Measurements from ENCODE around the gene RAB28. TPM values are rescaled to one million over a fixed set of nuclear protein-coding genes. Genes with fewer than 3 reads are reported as not detected.

Gene RAB28
- total RNA-seq, 4 donors from 2014 or later: 15.9 to 22.8 (median 18.3) TPM

- no peaks in the 10 kb centered on the region for H3K27me3 ChIP-seq
- no peak overlapping the region for H3K4me3 ChIP-seq
- no peak for DNase-seq (ENCODE audit: extremely low spot score)
- H3K27ac ChIP-seq (replicated peaks in 1 of 4): no peak overlapping the region
- intact Hi-C loops (cut with DNase I): no loop called here
- peaks cover 0 to 5% (median 2%) of the 10 kb centered on the region in 4 donors for H3K36me3 ChIP-seq
- TF ChIP-seq POLR2AphosphoS5 (IDR thresholded peaks at IDR 0.05) (no peak), POLR2A (IDR thresholded peaks at IDR 0.05; ENCODE audit: low read depth) (no peak), EP300 (IDR thresholded peaks at IDR 0.05) (no peak)
- TF ChIP-seq, protein P1, sequence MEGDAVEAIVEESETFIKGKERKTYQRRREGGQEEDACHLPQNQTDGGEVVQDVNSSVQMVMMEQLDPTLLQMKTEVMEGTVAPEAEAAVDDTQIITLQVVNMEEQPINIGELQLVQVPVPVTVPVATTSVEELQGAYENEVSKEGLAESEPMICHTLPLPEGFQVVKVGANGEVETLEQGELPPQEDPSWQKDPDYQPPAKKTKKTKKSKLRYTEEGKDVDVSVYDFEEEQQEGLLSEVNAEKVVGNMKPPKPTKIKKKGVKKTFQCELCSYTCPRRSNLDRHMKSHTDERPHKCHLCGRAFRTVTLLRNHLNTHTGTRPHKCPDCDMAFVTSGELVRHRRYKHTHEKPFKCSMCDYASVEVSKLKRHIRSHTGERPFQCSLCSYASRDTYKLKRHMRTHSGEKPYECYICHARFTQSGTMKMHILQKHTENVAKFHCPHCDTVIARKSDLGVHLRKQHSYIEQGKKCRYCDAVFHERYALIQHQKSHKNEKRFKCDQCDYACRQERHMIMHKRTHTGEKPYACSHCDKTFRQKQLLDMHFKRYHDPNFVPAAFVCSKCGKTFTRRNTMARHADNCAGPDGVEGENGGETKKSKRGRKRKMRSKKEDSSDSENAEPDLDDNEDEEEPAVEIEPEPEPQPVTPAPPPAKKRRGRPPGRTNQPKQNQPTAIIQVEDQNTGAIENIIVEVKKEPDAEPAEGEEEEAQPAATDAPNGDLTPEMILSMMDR (IDR thresholded peaks at IDR 0.05): no peak
- no peaks in the 10 kb centered on the region for H3K9me3 ChIP-seq
- H3K4me1 ChIP-seq: peaks cover 0 to 12% (median 2%) of the 10 kb centered on the region in 4 donors
These were observed 8.0 kb downstream of the RAB28 start for GRCh38 chr4:13476152-13476551.

DNA sequence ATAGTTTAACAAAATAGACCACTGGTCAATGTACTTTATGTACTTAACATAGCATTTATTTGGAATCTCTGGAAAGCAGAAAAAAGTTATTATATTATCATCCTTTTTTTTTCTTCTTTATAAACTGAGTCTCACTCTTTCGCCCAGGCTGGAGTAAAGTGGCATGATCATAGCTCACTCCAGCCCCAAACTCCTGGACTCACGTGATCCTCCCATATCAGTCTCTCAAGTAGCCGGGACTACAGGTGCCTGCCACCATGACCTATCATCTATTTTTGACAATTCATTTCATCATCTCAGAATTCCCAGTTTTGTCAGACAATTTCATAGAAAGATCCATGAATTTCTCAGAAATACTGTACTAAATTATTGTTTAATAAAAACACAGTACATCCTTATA, 12.7 kb downstream of the RAB28 start:
- Histone ChIP-seq H3K27me3 (no peaks in the 10 kb centered on the region), H3K4me3 (no peak overlapping the region), H3K4me1 (no peaks in the 10 kb centered on the region), H3K9me3 (no peaks in the 10 kb centered on the region), H3K27ac (replicated peaks in 1 of 4) (no peak overlapping the region), H3K36me3 (peaks cover 0 to 5% (median 0%) of the 10 kb centered on the region in 4 donors)
- TF ChIP-seq POLR2A (IDR thresholded peaks at IDR 0.05; ENCODE audit: low read depth): no peak
- TF ChIP-seq POLR2AphosphoS5 (IDR thresholded peaks at IDR 0.05): no peak
- TF ChIP-seq, protein P1 (IDR thresholded peaks at IDR 0.05): no peak
- no peak for TF ChIP-seq EP300 (IDR thresholded peaks at IDR 0.05)
- no peak for DNase-seq (ENCODE audit: extremely low spot score)
- intact Hi-C loops (cut with DNase I): no loop called here
- WGBS: 98% methylated on average over 3 of the region's 3 CpGs

- Histone ChIP-seq H3K4me1 (no peaks in the 10 kb centered on the region), H3K27me3 (no peaks in the 10 kb centered on the region), H3K36me3 (peaks cover 0 to 5% (median 0%) of the 10 kb centered on the region in 4 donors), H3K27ac (replicated peaks in 1 of 4) (no peak overlapping the region), H3K9me3 (no peaks in the 10 kb centered on the region), H3K4me3 (no peak overlapping the region)
- intact Hi-C loops (cut with DNase I): no loop called here
- TF ChIP-seq, protein P1 (IDR thresholded peaks at IDR 0.05): no peak
- no peak for TF ChIP-seq EP300 (IDR thresholded peaks at IDR 0.05)
- no peak for TF ChIP-seq POLR2AphosphoS5 (IDR thresholded peaks at IDR 0.05)
- TF ChIP-seq POLR2A (IDR thresholded peaks at IDR 0.05; ENCODE audit: low read depth): no peak
- no peak for DNase-seq (ENCODE audit: extremely low spot score)
These were observed 13.8 kb downstream of the RAB28 start for GRCh38 chr4:13470379-13470778.

- WGBS: 97% methylated on average over 3 of the region's 3 CpGs
- intact Hi-C loops (cut with DNase I): no loop called here
- no peaks in the 10 kb centered on the region for H3K27me3 ChIP-seq
- H3K4me3 ChIP-seq: no peak overlapping the region
- peaks cover 0 to 7% (median 0%) of the 10 kb centered on the region in 4 donors for H3K4me1 ChIP-seq
- no peak for DNase-seq (ENCODE audit: extremely low spot score)
- H3K27ac ChIP-seq (replicated peaks in 1 of 4): no peak overlapping the region
- TF ChIP-seq POLR2AphosphoS5 (IDR thresholded peaks at IDR 0.05) (no peak), POLR2A (IDR thresholded peaks at IDR 0.05; ENCODE audit: low read depth) (no peak), EP300 (IDR thresholded peaks at IDR 0.05) (no peak)
- TF ChIP-seq, protein P1 (IDR thresholded peaks at IDR 0.05): no peak
- H3K36me3 ChIP-seq: peaks cover 0 to 4% (median 1%) of the 10 kb centered on the region in 4 donors
- H3K9me3 ChIP-seq: no peaks in the 10 kb centered on the region
These were observed 19.2 kb downstream of the RAB28 start for GRCh38 chr4:13464973-13465372.

DNA sequence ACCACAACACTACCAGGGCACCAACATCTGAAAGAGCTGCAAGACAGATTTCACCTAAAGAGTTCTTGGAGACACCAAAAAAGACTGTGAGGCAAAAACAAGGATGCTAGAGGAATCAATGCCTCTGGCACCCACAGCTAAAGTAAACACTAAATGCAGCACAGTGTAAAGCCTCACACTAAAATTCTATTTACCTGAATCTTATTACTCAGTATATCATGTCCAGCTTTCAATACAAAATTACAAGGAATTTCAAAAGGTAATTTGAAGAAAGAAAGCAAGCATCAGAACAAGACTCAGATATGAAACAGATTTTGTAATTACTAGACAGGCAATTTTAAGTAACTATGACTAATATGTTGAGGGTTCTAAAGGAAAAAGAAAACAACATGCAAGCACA, 19.6 kb downstream of the RAB28 start:
- DNase-seq (ENCODE audit: extremely low spot score): no peak
- H3K27me3 ChIP-seq: no peaks in the 10 kb centered on the region
- H3K9me3 ChIP-seq: no peaks in the 10 kb centered on the region
- H3K4me3 ChIP-seq: no peak overlapping the region
- no peak for TF ChIP-seq POLR2AphosphoS5 (IDR thresholded peaks at IDR 0.05)
- no peak for TF ChIP-seq POLR2A (IDR thresholded peaks at IDR 0.05; ENCODE audit: low read depth)
- TF ChIP-seq, protein P1 (IDR thresholded peaks at IDR 0.05): no peak
- TF ChIP-seq EP300 (IDR thresholded peaks at IDR 0.05): no peak
- peaks cover 0 to 7% (median 0%) of the 10 kb centered on the region in 4 donors for H3K4me1 ChIP-seq
- no peak overlapping the region for H3K27ac ChIP-seq (replicated peaks in 1 of 4)
- H3K36me3 ChIP-seq: peaks cover 0 to 8% (median 4%) of the 10 kb centered on the region in 4 donors
- intact Hi-C loops (cut with DNase I): no loop called here
